Measurements from ENCODE around the gene STRA6. TPM values are rescaled to one million over a fixed set of nuclear protein-coding genes. Genes with fewer than 3 reads are reported as not detected.

The STRA6 gene, protein sequence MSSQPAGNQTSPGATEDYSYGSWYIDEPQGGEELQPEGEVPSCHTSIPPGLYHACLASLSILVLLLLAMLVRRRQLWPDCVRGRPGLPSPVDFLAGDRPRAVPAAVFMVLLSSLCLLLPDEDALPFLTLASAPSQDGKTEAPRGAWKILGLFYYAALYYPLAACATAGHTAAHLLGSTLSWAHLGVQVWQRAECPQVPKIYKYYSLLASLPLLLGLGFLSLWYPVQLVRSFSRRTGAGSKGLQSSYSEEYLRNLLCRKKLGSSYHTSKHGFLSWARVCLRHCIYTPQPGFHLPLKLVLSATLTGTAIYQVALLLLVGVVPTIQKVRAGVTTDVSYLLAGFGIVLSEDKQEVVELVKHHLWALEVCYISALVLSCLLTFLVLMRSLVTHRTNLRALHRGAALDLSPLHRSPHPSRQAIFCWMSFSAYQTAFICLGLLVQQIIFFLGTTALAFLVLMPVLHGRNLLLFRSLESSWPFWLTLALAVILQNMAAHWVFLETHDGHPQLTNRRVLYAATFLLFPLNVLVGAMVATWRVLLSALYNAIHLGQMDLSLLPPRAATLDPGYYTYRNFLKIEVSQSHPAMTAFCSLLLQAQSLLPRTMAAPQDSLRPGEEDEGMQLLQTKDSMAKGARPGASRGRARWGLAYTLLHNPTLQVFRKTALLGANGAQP
- total RNA-seq: 1 to 10 TPM in 1 of 3 donors, under 1 TPM in 1, not detected in 1; 0.98 to 1.0 TPM

DNA sequence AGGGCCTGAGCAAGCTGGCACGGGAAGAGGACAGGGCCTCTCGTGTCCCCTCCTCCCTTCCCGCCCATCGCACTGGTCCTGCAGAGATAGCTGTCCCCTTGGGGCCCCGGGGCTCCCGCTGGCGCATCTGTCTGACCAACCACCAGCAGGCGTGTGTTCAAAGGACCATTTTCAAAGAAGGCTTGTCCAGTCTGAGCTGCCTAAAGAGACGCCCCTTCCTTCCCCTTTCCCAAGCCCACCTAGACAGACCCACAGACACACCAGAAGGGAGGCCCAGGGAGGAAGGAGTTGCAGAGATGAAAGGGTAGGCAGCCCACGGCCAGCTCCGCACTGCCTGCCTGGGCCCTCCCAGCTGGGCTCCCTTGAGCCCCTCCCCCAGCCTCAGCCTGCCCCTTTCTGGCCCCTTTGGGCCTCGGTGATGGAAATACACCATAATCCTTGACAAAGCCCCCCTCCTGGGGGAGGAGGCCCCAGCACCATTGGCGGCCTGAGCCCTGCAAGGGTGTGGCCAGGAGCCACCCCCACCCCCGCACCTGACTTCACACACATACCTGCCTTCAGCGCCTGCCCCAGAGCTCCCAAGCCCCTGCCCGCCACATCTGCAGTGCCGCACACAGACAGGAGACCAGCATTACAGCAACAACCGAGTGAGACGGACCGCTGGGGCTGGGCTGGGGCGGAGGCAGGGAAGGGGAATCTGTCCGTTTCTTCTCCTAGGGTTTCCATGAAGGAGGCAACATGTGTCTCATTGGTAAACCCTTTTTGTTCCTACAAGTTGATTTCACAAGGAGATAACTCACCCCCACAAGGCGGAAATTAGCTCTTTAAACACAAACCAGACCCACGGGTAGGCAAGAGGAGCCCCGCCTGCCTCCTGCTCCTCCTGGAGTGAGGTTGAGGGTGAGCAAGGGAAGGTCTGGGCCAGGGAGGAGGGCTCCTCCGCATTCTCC lies at the start of gene STRA6:
TSS of gene STRA6 (minus strand) at position 336 of the 950 bp plus-strand sequence. CDS start 520 bp downstream, outside the sequence.
- Histone ChIP-seq H3K27me3 (no peaks in the 10 kb centered on the region), H3K4me1 (peaks cover 6 to 9% of the 10 kb centered on the region in 2 donors), H3K9me3 (no peaks in the 10 kb centered on the region), H3K4me3 (peak within 1 kb of the TSS in 2 of 3 donors; percentile 30 to 43), H3K36me3 (no peaks in the 10 kb centered on the region), H3K27ac (peak within 1 kb of the TSS; percentile 60 to 90)
- intact Hi-C loops (cut with DNase I; ENCODE audit: low total_unique reads): no loop called here
- DNase-seq (ENCODE audit: low spot score in 2 of 2): peak in 1 of 2 donors; percentile 44
- TF ChIP-seq POLR2AphosphoS5 (IDR thresholded peaks at IDR 0.05): no peak
- TF ChIP-seq, protein P1, sequence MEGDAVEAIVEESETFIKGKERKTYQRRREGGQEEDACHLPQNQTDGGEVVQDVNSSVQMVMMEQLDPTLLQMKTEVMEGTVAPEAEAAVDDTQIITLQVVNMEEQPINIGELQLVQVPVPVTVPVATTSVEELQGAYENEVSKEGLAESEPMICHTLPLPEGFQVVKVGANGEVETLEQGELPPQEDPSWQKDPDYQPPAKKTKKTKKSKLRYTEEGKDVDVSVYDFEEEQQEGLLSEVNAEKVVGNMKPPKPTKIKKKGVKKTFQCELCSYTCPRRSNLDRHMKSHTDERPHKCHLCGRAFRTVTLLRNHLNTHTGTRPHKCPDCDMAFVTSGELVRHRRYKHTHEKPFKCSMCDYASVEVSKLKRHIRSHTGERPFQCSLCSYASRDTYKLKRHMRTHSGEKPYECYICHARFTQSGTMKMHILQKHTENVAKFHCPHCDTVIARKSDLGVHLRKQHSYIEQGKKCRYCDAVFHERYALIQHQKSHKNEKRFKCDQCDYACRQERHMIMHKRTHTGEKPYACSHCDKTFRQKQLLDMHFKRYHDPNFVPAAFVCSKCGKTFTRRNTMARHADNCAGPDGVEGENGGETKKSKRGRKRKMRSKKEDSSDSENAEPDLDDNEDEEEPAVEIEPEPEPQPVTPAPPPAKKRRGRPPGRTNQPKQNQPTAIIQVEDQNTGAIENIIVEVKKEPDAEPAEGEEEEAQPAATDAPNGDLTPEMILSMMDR (IDR thresholded peaks at IDR 0.05): no peak
- no peak for TF ChIP-seq POLR2A (IDR thresholded peaks at IDR 0.05)

DNA sequence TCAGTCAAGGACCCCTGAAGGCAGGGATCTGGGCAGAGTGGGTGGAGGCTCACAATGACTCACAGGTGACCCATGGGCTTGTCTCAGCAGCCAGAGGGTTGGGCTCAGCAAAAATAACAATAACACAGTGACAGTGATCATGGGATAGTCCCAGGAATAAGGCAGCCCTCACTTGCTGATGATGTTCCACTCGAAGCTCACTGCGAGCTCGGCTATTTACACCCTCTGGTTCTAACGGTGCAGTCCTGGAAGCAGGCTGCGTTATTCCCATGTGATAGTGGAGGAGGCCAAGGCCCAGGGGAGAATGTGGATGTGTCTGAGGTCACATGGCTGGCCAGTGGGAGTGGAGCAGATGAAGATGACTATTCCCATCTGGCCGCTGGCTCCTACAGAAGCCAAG lies 49.7 kb upstream of the STRA6 start:
- Histone ChIP-seq H3K27ac (peak overlapping the region; percentile 50 to 67), H3K36me3 (no peaks in the 10 kb centered on the region), H3K27me3 (no peaks in the 10 kb centered on the region), H3K4me3 (no peak overlapping the region), H3K4me1 (no peaks in the 10 kb centered on the region), H3K9me3 (no peaks in the 10 kb centered on the region)
- TF ChIP-seq, protein P1 (IDR thresholded peaks at IDR 0.05): no peak
- TF ChIP-seq POLR2AphosphoS5 (IDR thresholded peaks at IDR 0.05): no peak
- no peak for TF ChIP-seq POLR2A (IDR thresholded peaks at IDR 0.05)
- intact Hi-C loops (cut with DNase I; ENCODE audit: low total_unique reads): no loop called here
- DNase-seq (ENCODE audit: low spot score in 2 of 2): no peak

DNA sequence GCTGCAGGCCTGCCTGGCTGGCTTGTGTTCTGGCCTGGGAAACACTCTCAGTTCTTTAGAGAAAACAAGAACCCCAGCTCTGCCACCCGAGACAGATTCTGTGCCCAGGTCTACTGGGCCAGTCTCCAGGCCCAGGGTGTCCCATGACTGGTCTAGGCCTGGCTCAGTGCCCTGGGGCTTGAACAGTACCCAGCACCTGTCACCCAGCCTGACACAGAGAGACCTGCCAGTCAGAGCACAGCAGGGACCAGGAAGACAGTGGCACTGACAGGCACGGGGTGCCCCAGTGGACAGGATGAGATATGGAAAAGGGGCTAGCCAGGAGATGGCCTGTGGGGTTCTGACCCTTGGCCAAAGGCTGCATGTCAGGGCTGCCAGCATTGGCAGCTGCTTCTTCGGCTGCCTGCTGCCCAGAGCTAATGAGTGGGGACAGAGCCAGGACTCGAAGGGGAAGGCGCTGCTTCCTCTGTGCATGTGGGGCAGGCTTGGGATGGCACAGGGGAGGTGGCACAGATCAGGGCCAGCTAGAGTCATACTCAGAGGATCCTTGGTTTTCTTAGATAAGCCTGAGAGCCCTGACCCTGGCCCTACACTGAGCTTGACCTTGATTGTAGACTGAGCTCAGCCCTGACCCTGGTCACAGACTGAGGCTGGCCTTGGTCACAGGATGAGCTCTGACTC lies 48.7 kb upstream of the STRA6 start:
- H3K4me1 ChIP-seq: no peaks in the 10 kb centered on the region
- H3K27ac ChIP-seq: peak overlapping the region; percentile 50 to 67
- TF ChIP-seq, protein P1 (IDR thresholded peaks at IDR 0.05): no peak
- no peak for TF ChIP-seq POLR2AphosphoS5 (IDR thresholded peaks at IDR 0.05)
- no peak for TF ChIP-seq POLR2A (IDR thresholded peaks at IDR 0.05)
- no peaks in the 10 kb centered on the region for H3K27me3 ChIP-seq
- no peak overlapping the region for H3K4me3 ChIP-seq
- H3K9me3 ChIP-seq: no peaks in the 10 kb centered on the region
- peak; percentile 64 to 84 for DNase-seq (ENCODE audit: low spot score in 2 of 2)
- H3K36me3 ChIP-seq: no peaks in the 10 kb centered on the region
- intact Hi-C loops (cut with DNase I; ENCODE audit: low total_unique reads): no loop called here

DNA sequence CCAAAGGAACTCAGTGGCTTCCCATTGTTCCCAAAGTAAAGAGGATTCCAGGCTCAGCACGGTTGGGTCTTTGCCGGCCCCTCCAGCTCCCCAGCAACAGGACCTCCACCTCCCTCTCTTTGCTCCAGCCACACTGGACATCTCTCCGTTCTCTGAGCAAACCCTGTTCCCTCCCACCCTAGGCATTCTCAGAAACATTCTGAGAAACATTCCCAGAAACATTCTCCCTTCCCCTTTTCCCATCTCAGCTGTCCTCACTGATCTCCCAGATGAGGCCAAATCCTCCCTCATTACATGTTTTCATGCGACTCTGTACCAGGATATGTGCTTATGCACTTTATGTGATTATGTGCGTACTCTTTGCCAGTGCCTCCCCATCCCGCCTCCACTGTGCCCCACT lies 47.7 kb upstream of the STRA6 start:
- Histone ChIP-seq H3K4me1 (no peaks in the 10 kb centered on the region), H3K36me3 (no peaks in the 10 kb centered on the region), H3K27me3 (no peaks in the 10 kb centered on the region), H3K27ac (peak overlapping the region; percentile 50 to 67), H3K9me3 (no peaks in the 10 kb centered on the region), H3K4me3 (no peak overlapping the region)
- no peak for DNase-seq (ENCODE audit: low spot score in 2 of 2)
- no peak for TF ChIP-seq POLR2AphosphoS5 (IDR thresholded peaks at IDR 0.05)
- TF ChIP-seq, protein P1 (IDR thresholded peaks at IDR 0.05): no peak
- no peak for TF ChIP-seq POLR2A (IDR thresholded peaks at IDR 0.05)
- intact Hi-C loops (cut with DNase I; ENCODE audit: low total_unique reads): no loop called here

Measured in breast epithelium (tissue), 4 donors.